Islet precursor cell (in vitro differentiated cells): ENCODE results near the gene CREB5.

Experiments
- DNase-seq: peaks from one replicate; pipeline ENCODE4 v3.0.0-alpha.2; 2018

Gene CREB5

DNA sequence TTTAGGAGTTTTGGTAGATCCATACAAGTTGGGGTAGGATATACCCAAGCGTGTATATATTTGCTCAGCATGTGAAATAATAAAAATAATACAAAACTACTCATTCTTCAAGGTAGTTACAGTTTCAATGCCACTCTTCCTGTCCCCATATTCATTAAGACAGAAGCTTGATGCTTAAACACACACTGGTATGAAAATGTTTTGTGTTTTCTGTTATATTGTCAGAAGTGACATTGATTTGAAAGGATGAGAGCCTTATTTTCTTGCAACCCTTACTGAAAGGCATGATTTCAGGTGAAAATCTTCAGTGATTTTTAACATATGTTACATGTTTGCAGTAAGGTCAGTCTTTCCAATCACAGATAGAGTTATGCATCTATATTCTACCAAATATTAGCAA, 312.2 kb downstream of the CREB5 start:
- DNase-seq = no peak

- DNase-seq = no peak
These were observed 312.8 kb downstream of the CREB5 start for GRCh38 chr7:28725045-28725642.

DNA sequence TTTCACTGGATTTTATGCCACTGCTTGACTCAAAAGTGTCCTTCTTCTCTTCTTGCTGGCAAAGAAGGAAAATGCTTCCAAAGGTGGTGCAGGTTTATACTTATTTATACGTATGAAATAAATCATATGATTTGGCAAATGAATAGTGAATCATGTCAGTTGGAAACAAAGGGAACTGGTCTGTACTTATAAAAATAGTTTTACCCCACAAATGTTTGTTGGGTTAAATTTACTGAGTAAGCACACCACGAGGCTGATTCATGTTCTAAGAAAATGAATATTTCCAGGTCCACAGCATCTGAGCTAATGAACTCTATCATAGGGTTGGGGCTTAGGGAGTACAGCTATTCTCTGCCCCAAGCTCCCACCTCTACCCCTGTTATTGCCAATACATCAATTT, 313.6 kb downstream of the CREB5 start:
- DNase-seq = no peak

GRCh38 chr7:28726555-28726954, 314.2 kb downstream of the CREB5 start:
- DNase-seq = no peak

GRCh38 chr7:28729281-28729680, 317.0 kb downstream of the CREB5 start:
- no peak for DNase-seq

DNA sequence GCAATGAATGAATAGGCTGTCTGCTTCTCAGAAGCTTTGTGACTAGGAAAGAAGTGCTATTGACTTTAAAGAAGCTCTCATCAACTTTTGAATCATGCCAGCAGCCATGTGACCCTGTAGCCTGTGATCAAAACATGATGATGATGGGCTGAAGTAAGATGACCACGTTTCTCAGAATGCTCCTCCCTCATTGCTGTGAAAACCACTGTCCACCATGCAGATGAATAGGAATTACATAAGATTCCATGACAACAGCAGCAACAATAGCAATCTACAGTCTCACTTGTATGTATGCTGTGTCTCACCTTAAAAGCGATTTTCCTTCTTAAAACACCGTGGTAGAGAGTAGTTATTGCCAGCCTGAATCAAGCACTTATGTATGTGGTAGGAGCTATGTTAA, 317.4 kb downstream of the CREB5 start:
- DNase-seq = no peak

- DNase-seq = no peak
These were observed 318.9 kb downstream of the CREB5 start for GRCh38 chr7:28731092-28731658.

- DNase-seq = no peak
These were observed 320.0 kb downstream of the CREB5 start for GRCh38 chr7:28732071-28732869.

GRCh38 chr7:28733035-28733434, 320.7 kb downstream of the CREB5 start:
- no peak for DNase-seq

- no peak for DNase-seq
These were observed 326.1 kb downstream of the CREB5 start for GRCh38 chr7:28738412-28738811.

DNA sequence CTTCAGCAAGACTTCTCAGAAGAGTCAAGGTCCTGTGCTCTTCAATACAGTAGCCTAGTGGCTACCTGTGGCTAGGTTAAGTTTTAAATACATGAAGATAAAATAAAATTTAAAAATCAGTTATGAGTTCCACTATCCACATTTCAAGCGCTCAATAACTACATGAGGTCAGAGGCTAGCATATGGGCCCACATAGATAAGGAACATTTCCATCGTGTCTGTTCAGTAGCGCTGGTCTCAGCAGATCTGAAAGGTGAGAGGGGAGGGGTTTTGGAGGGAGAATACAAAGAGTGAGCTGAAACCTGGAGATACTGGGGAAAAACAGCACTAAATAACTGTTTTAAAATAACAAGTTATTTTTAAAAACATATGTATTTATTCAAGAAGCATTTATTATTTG, 326.8 kb downstream of the CREB5 start:
- no peak for DNase-seq

- no peak for DNase-seq
These were observed 327.5 kb downstream of the CREB5 start for GRCh38 chr7:28739826-28740225.

DNA sequence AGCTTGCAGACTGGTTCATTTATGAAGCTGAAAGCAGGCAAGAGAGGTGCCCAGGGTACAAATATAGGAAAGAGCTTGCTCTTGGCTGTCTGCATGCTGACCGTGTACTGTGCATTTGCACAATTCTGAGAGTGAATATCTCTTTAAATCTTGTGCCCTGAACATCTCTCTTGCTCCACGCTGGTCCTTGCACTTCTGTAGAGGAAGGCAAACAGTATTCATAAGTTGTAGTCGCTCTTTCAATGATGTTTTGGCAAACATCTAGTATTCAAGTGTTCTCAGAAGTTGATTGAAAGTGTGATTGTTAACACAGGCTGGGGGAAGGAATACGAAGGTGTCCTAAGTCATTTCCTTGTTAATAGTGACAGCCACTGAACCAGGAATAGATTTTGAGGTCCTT, 332.6 kb downstream of the CREB5 start:
- no peak for DNase-seq

DNA sequence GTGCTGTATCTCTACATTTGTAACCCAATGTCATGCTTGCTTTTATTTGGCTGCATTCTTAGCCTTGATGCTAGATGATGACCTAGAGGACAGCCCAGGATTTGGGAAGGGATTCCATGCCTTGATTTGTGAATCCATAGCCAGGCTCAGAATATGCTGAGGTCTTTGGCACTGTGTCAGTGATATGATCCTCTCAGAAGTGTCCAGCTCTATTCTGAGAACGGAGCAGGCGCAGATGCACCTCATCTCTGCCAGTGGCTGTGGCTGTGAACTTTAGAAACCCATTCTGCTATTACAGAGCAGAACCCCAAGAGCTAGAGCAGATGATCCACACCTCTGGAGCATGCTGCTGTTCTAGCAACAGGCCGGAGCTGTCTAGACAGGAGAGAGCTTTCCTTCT, 333.0 kb downstream of the CREB5 start:
- no peak for DNase-seq

DNA sequence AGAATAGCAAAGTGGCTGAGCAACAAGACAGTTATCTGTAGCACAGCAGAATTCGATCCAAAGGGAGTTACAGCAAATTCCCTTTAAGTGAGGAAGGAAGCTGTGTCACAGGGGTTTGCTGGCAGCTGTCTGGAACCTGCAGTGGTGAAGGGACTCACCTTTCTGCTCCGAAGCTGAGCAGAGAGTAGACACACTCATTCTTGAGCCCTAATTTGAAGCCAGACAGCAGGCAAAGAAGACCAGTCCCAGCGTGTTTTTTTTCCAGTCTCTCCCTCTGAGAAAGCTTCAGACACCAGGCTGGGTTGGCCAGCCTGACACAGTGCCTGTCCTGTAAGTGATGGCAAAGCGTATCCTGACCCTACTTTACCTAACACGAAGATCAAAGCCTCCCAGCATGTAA, 335.1 kb downstream of the CREB5 start:
- DNase-seq = peak; percentile 82

DNA sequence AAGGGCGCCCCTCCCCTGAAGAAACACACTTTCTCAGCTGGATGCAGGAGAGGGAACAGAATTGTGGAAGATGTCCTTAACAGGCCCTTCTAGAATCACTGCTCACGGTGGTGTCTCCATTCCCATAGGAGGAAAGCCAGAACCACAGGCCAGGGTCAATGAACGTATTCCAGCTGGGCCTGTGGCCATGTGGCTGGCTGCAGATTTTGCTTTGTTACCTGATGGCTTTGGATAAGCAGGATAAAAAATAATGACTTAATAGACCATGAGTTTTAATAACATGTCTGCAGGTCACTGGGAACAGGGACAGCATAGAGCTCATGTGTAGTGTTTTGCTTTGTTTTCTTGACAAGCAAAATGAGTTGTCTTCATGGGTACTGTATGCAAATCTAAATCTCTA, 335.5 kb downstream of the CREB5 start:
- no peak for DNase-seq

DNA sequence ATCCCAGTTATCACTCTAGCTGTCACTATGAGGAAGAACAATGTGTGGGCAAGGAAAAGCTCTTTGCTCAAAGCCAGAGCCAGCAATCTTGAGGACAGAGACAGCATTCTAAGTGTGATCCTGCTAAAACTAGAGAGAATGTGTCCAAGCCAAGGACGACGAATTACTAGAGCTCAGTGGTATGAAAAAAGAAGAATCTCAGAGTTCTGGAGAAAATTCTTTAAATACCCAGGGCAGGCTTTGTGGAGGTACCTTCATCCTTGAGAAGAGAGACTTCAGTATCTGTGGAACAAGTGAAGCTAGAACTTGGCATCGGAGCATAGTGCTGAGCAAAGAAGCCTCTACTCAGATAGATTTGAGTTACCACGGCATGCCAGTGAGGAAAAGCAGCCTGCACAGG, 336.0 kb downstream of the CREB5 start:
- no peak for DNase-seq

DNA sequence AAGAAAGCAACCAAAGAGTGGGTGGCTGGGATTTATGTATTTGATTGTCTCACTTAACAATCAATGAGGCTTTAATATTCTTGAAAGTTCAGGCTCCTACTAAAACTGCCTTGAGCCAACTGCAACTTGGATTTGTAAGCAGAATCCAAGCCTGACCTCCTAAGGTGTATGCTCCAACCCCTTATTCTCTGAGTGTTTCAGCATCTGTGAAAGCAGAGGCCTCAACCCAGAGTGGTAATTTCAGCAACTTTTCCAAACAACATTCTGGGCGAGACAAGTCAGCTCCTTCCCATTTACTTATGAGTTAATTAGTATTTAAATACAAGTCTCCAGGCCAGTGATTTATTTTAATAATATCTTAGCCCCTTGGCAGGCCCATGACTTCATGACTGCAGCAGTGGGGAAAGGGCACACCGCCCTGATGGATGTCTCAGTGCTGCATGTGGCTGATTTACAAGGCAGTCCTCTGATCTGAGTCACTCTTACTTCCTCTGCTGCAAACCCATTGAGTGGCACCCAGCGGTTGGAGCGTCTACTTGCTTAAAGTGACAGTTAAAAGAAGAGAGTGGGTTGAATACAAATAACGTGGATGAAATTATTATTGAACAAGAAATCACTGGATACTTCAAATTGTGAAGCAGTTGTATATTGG, 336.7 kb downstream of the CREB5 start:
- peak; percentile 90 for DNase-seq

GRCh38 chr7:28749638-28750037, 337.3 kb downstream of the CREB5 start:
- DNase-seq = no peak

DNA sequence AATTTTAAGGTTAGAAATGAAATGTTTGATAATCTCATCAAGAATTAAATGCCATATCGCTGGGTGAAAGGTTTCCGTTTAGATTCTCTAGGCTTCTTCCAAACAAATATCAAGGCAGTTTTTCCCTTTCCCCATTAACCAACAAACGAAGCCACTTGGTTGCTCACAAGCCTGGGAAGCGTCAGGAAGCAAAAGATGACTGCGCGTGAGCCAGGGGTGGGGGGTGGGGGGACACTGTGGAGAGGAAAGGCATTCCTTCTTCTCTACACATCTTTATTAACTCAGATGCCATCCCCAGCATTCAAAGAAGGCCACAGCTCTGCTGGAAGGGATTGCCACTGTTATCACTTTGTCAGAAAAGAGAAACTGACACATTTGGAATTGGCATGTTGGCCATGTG, 338.7 kb downstream of the CREB5 start:
- DNase-seq = peak; percentile 84

- DNase-seq = no peak
These were observed 341.3 kb downstream of the CREB5 start for GRCh38 chr7:28753613-28754012.

- no peak for DNase-seq
These were observed 341.7 kb downstream of the CREB5 start for GRCh38 chr7:28754027-28754426.

DNA sequence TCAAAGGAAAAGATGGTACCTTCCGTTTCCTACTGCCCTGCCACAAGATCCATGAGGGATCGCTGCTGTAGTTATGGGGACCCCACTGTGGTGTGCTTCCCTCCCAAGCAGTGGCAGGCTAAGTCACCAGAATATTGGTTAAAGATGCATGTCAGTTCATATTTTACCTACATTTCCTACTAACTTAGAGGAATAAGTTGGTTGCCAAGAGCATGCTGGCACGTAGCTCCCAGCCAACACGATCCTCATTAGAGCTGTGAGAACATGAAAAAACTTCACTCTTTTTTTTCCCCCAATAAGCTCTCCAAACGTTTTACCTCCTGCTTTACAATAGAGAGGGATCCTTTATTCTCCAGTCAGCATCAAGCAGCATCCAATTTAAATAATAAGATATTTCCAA, 342.1 kb downstream of the CREB5 start:
- no peak for DNase-seq

GRCh38 chr7:28755255-28755654, 342.9 kb downstream of the CREB5 start:
- DNase-seq = no peak
